RWPE1 (cell line): ENCODE data around the gene TTC14.

ENCODE experiments used
- CTCF ChIA-PET: fragments of 350-600 bp; sonication (Branson Sonifier 250); formaldehyde crosslinking; extraction: SDS; loops from one replicate; lab custom pipeline; 2021; lab: Yijun Ruan, JAX
- POLR2A ChIA-PET: fragments of 400-600 bp; formaldehyde crosslinking; extraction: SDS; loops from one replicate; lab custom pipeline; 2020; ENCODE audit warnings: antibody characterized with exemption; ENCODE audit not compliant: low non-redundant PET; lab: Yijun Ruan, JAX
- DNase-seq: peaks from one replicate; pipeline ENCODE4 v3.0.0; 2012; ENCODE audit warnings: low spot score
- H3K27ac ChIP-seq: fragments of 450-650 bp; 2 replicates; pipeline ENCODE4 v1.5.1; 2017
- CTCF ChIP-seq: fragments of 450-650 bp; conservative IDR thresholded peaks from 2 replicates; pipeline ENCODE4 v1.5.1; 2017; ENCODE audit warnings: low read depth, mild to moderate bottlenecking

The TTC14 gene

GRCh38 chr3:180601688-180602666, at the start of gene TTC14:
Gene TTC14 (plus strand): TSS chr3:180602163. CDS start chr3:180602262, 99 bp downstream.
- POLR2A ChIA-PET = no interaction called here
- CTCF ChIA-PET = interaction anchor here (0.6 to 0.7 kb wide), 3 partner anchors 17 to 210 kb away, joined by 3 to 4 read pairs (median 4); no protein-coding TSS in a partner anchor
- peak; percentile 92 for DNase-seq
- no peak for TF ChIP-seq CTCF
- H3K27ac ChIP-seq = peak within 1 kb of the TSS; percentile 94

- no peak for DNase-seq
- CTCF ChIA-PET = no interaction called here
- H3K27ac ChIP-seq = no peak overlapping the region
- no peak for TF ChIP-seq CTCF
- POLR2A ChIA-PET = no interaction called here
Observed at GRCh38 chr3:180563406-180563805, 38.6 kb upstream of the TTC14 start.

DNA sequence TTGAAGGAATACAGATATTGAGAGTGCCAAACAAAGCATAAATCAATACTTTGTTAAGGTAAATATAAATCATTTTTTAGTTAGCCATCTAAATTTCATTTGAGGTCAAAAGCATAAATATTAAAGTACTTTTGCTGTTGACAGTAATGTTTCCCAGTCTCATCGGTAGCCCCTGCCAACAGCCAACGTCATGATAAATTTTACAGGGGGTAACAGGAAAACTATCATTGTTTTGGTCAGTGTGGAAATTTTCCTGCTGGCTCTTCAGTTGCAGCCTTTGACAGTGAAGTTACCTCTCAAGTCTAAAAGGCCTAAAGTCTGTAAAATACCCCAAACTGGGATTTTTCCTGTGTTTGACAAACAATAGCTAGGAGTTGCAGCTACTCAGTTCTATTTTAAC, 37.3 kb upstream of the TTC14 start:
- ChIA-PET CTCF (no interaction called here), POLR2A (no interaction called here)
- no peak for TF ChIP-seq CTCF
- H3K27ac ChIP-seq = no peak overlapping the region
- DNase-seq = no peak

GRCh38 chr3:180570238-180570637, 31.7 kb upstream of the TTC14 start:
- ChIA-PET CTCF (no interaction called here), POLR2A (no interaction called here)
- H3K27ac ChIP-seq = no peak overlapping the region
- DNase-seq = no peak
- no peak for TF ChIP-seq CTCF

DNA sequence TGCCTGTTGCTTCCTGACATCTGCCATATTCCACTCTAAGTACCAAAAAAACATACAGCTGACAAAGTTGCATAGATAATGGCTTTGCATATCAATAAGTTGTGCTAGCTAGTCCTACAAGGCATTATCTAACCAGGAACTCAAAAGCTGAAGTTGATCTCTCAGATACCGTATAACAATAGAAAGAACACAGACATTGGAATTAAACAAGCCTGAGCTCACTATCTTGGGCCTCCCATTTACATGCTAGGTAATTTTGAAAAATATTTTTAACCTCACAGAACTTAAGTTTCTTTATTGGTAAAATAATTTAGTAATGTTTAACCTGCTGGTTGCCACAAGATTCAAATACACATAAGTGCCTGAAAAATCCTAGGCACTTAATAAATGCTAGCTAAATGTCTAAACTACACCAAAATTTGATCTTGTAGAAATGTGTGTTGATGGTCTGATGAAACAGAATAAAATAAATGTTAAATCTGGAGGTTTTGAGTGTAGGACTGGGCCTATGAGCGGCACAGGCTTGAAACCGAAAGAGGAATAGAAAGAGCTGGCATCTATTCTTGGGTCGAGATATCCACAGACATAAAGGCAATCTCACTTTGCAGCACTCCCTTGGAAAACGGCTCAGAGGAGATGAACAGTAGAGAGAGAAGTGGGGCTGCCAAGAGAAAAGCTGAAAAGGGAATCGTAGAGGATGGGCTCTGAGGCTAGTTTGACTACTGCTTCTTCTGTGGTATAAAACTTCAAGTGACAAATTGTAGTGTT, 29.9 kb upstream of the TTC14 start:
- CTCF ChIA-PET = interaction anchor here (0.5 to 0.6 kb wide), 2 partner anchors 609 to 1148 kb away, joined by 3 to 4 read pairs; no protein-coding TSS in a partner anchor

More for the DNA sequence above, 29.9 kb upstream of the TTC14 start:
- POLR2A ChIA-PET = no interaction called here
- H3K27ac ChIP-seq = no peak overlapping the region
- no peak for TF ChIP-seq CTCF
- DNase-seq = no peak
